Liver (tissue), 9 donors: Measurements from ENCODE around the gene EMX2. TPM values are rescaled to one million over a fixed set of nuclear protein-coding genes. Genes with fewer than 3 reads are reported as not detected.

Experiments used
- DNase-seq: peaks from one replicate; pipeline ENCODE4 v3.0.0-alpha.2; 2017; ENCODE audit warnings: low spot score
- H3K27ac ChIP-seq, 2 donors: one replicate each; pipeline ENCODE4 v1.7.0; 2013; ENCODE audit warnings: inconsistent platforms in 2 of 2, low read length in 2 of 2, control low read depth in 1 of 2, low read depth in 1 of 2, mild to moderate bottlenecking in 1 of 2
- H3K27me3 ChIP-seq, 4 donors: one replicate each; pipeline versions ENCODE4 v1.6.1 to v1.7.0; 2013; ENCODE audit warnings: low read length in 3 of 4, inconsistent platforms in 1 of 4, mild to moderate bottlenecking in 1 of 4, moderate library complexity in 1 of 4; ENCODE audit not compliant: control insufficient read depth in 4 of 4, insufficient read depth in 4 of 4
- H3K36me3 ChIP-seq, 4 donors: one replicate each; pipeline versions ENCODE4 v1.6.1 to v1.7.0; 2013; ENCODE audit warnings: low read length in 3 of 4, mild to moderate bottlenecking in 3 of 4, low read depth in 1 of 4, moderate library complexity in 1 of 4; ENCODE audit not compliant: control insufficient read depth in 4 of 4, insufficient read depth in 3 of 4
- H3K4me1 ChIP-seq, 4 donors: one replicate each; pipeline versions ENCODE4 v1.6.1 to v1.7.0; 2013; ENCODE audit warnings: low read length in 3 of 4, mild to moderate bottlenecking in 3 of 4, moderate library complexity in 1 of 4; ENCODE audit not compliant: control insufficient read depth in 4 of 4, insufficient read depth in 4 of 4
- H3K4me3 ChIP-seq, 3 donors: one replicate each; pipeline versions ENCODE4 v1.6.1 to v1.7.0; 2013; ENCODE audit warnings: low read length in 3 of 3, control low read depth in 1 of 3, low read depth in 1 of 3, mild to moderate bottlenecking in 1 of 3
- H3K9ac ChIP-seq, 2 donors: one replicate each; pipeline ENCODE4 v1.7.0; 2013; ENCODE audit warnings: low read length in 2 of 2, mild to moderate bottlenecking in 2 of 2, moderate library complexity in 2 of 2, control low read depth in 1 of 2, low read depth in 1 of 2
- H3K9me3 ChIP-seq, 4 donors: one replicate each; pipeline versions ENCODE4 v1.6.1 to v1.7.0; 2013; ENCODE audit warnings: low read length in 3 of 4; ENCODE audit not compliant: control insufficient read depth in 4 of 4
- ATF3 ChIP-seq: IDR thresholded peaks from 2 replicates; pipeline ENCODE4 v1.6.1; 2016; ENCODE audit warnings: antibody characterized with exemption
- CTCF ChIP-seq: fragments of 150-350 bp; IDR thresholded peaks from 2 replicates; pipeline ENCODE4 v1.5.1; 2017; ENCODE audit warnings: improper control_type of control experiment, low read depth, low read length; ENCODE audit not compliant: missing input control
- EGR1 ChIP-seq, 2 donors: IDR thresholded peaks; 2 replicates each; pipeline ENCODE4 v1.6.1; 2016 to 2018; ENCODE audit warnings: antibody characterized with exemption in 2 of 2, low read depth in 2 of 2
- FOXA1 ChIP-seq: IDR thresholded peaks from 2 replicates; pipeline ENCODE4 v1.6.1; 2016; ENCODE audit warnings: antibody characterized with exemption
- FOXA2 ChIP-seq: IDR thresholded peaks from 2 replicates; pipeline ENCODE4 v1.6.1; 2016; ENCODE audit warnings: antibody characterized with exemption
- GABPA ChIP-seq, 2 donors: IDR thresholded peaks in 1 of 2; conservative IDR thresholded peaks in 1 of 2; 2 replicates each; pipeline ENCODE4 v1.6.1; 2016; ENCODE audit warnings: antibody characterized with exemption in 2 of 2, mild to moderate bottlenecking in 1 of 2, moderate library complexity in 1 of 2
- HNF4A ChIP-seq, 2 donors: conservative IDR thresholded peaks; 2 replicates each; pipeline ENCODE4 v1.6.1; 2016; ENCODE audit warnings: antibody characterized with exemption in 2 of 2, mild to moderate bottlenecking in 2 of 2
- HNF4G ChIP-seq: IDR thresholded peaks from 2 replicates; pipeline ENCODE4 v1.6.1; 2016; ENCODE audit warnings: antibody characterized with exemption
- JUND ChIP-seq, 2 donors: IDR thresholded peaks; 2 replicates each; pipeline ENCODE4 v1.6.1; 2016; ENCODE audit warnings: antibody characterized with exemption in 2 of 2
- MAX ChIP-seq: IDR thresholded peaks from 2 replicates; pipeline ENCODE4 v1.6.1; 2016; ENCODE audit warnings: antibody characterized with exemption
- RAD21 ChIP-seq, 2 donors: IDR thresholded peaks; 2 replicates each; pipeline ENCODE4 v1.6.1; 2016; ENCODE audit warnings: antibody characterized with exemption in 2 of 2, mild to moderate bottlenecking in 2 of 2
- REST ChIP-seq: IDR thresholded peaks from 2 replicates; pipeline ENCODE4 v1.6.1; 2016; ENCODE audit warnings: antibody characterized with exemption, mild to moderate bottlenecking
- RXRA ChIP-seq, 2 donors: IDR thresholded peaks; 2 replicates each; pipeline ENCODE4 v1.6.1; 2017 to 2018; ENCODE audit warnings: antibody characterized with exemption in 2 of 2, mild to moderate bottlenecking in 1 of 2
- SP1 ChIP-seq: IDR thresholded peaks from 2 replicates; pipeline ENCODE4 v1.6.1; 2018; ENCODE audit warnings: antibody characterized with exemption, mild to moderate bottlenecking
- TAF1 ChIP-seq: conservative IDR thresholded peaks from 2 replicates; pipeline ENCODE4 v1.6.1; 2016; ENCODE audit warnings: antibody characterized with exemption, mild to moderate bottlenecking
- YY1 ChIP-seq: IDR thresholded peaks from 2 replicates; pipeline ENCODE4 v1.6.1; 2016; ENCODE audit warnings: antibody characterized with exemption, mild to moderate bottlenecking
- ZBTB33 ChIP-seq: IDR thresholded peaks from 2 replicates; pipeline ENCODE4 v1.6.1; 2016; ENCODE audit warnings: antibody characterized with exemption
- WGBS: extraction: QIAGEN DNeasy Blood & Tissue Kit; methylation state at CpG from one replicate; pipeline ENCODE4 v1.1.7; 2013; 5-methylcytosine and 5-hydroxymethylcytosine counted together
- polyA plus RNA-seq, 2 donors: library from polyadenylated mRNA; stranded (reverse) in 1 of 2; unstranded in 1 of 2; fragments of 200-250 nt in 1 of 2; fragments of >200 nt in 1 of 2; fragmentation: Nextera tagmentation in 1 of 2; extraction: Ambion mirVana in 1 of 2; gene quantifications; one replicate each; pipeline versions ENCODE4 v1.2.1 to v1.2.3, GENCODE V29; 2013 to 2015
- total RNA-seq, 2 donors: library from RNA; depleted of rRNA; stranded (reverse); fragments of >200 nt; gene quantifications; one replicate each; pipeline ENCODE4 v1.2.3, GENCODE V29; 2014
- donor health status: healthy.
- donor health status: healthy.
- donor health status: healthy.
- donor health status: healthy.
- donor health status: healthy.

EMX2 gene
- total and polyA plus RNA-seq, 4 donors = not detected

GRCh38 chr10:117499248-117500105 is 43.1 kb upstream of the EMX2 start:
- H3K27ac ChIP-seq = no peak overlapping the region
- TF ChIP-seq EGR1 (IDR thresholded peaks at IDR 0.05; ENCODE audit: low read depth in 2 of 2) (no peak), YY1 (no peak), HNF4G (no peak), MAX (no peak), RXRA (IDR thresholded peaks at IDR 0.05) (no peak), RAD21 (IDR thresholded peaks at IDR 0.05) (no peak), JUND (IDR thresholded peaks at IDR 0.05) (no peak), ZBTB33 (no peak), CTCF (no peak), GABPA (IDR thresholded peaks at IDR 0.05 in 1 of 2, conservative IDR thresholded peaks at IDR 0.05 in 1 of 2) (no peak), FOXA1 (no peak), FOXA2 (no peak), REST (no peak), SP1 (no peak), HNF4A (conservative IDR thresholded peaks at IDR 0.05) (no peak), ATF3 (no peak), TAF1 (no peak)
- 81% methylated on average over 12 of the region's 12 CpGs for WGBS
- H3K4me3 ChIP-seq = no peak overlapping the region
- no peak overlapping the region for H3K9ac ChIP-seq
- H3K27me3 ChIP-seq = no peaks in the 10 kb centered on the region
- no peaks in the 10 kb centered on the region for H3K36me3 ChIP-seq
- no peak for DNase-seq
- H3K4me1 ChIP-seq = peaks cover 0 to 5% (median 3%) of the 10 kb centered on the region in 4 donors
- H3K9me3 ChIP-seq = no peaks in the 10 kb centered on the region
